PFSK-1 (cell line): Measurements from ENCODE around the gene KNSTRN.

Source experiments
- FOXP2 ChIP-seq: optimal IDR thresholded peaks from 2 replicates; pipeline ENCODE3; 2011; ENCODE audit warnings: borderline replicate concordance, control low read depth, inconsistent platforms; ENCODE audit not compliant: insufficient read depth; ENCODE audit errors: extremely low read length, extremely low read depth
- POLR2AphosphoS5 ChIP-seq: IDR thresholded peaks from 2 replicates; pipeline ENCODE4 v1.6.1; 2012; ENCODE audit warnings: low read depth, mild to moderate bottlenecking, control low read depth, low read length, moderate library complexity
- SIN3A ChIP-seq: IDR thresholded peaks from 2 replicates; pipeline ENCODE4 v1.6.1; 2012; ENCODE audit warnings: mild to moderate bottlenecking, low read length, moderate library complexity, borderline replicate concordance; ENCODE audit not compliant: insufficient read depth
- TAF1 ChIP-seq: IDR thresholded peaks from 2 replicates; pipeline ENCODE4 v1.6.1; 2012; ENCODE audit warnings: low read length, control low read depth, borderline replicate concordance; ENCODE audit not compliant: insufficient read depth
- TF ChIP-seq, protein P1 (sequence below), 2 experiments: IDR thresholded peaks; 2 replicates each; pipeline versions ENCODE4 v1.6.1 to v1.8.0; 2011 to 2012; ENCODE audit warnings: low read depth in 2 of 2, low read length in 2 of 2, control low read depth in 1 of 2, inconsistent platforms in 1 of 2, mild to moderate bottlenecking in 1 of 2, moderate library complexity in 1 of 2; ENCODE audit not compliant: insufficient read depth in 1 of 2

Gene KNSTRN

DNA sequence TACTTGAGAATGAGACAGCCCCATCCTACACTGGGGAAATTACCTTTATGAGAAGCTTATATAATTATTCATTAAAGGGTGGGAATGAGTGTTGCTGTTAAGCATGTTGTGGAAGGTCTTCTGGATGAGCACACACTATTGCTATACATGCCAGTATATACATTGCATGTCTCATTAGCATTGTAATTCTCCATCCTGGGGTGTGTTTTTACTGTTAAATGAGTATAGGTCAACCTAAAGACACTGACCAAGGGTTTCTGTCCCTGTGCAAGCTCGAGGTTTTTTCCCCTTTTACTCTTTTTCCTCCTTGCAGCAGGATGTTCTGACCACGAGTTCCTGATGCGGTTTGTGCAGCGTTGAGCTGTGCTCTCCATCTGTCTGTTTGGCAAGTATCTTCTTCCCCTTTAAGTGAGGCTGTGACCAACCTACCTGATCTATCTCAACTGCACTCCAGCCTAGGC lies 15.9 kb downstream of the KNSTRN start:
- TF ChIP-seq FOXP2: no peak
- TF ChIP-seq, protein P1, sequence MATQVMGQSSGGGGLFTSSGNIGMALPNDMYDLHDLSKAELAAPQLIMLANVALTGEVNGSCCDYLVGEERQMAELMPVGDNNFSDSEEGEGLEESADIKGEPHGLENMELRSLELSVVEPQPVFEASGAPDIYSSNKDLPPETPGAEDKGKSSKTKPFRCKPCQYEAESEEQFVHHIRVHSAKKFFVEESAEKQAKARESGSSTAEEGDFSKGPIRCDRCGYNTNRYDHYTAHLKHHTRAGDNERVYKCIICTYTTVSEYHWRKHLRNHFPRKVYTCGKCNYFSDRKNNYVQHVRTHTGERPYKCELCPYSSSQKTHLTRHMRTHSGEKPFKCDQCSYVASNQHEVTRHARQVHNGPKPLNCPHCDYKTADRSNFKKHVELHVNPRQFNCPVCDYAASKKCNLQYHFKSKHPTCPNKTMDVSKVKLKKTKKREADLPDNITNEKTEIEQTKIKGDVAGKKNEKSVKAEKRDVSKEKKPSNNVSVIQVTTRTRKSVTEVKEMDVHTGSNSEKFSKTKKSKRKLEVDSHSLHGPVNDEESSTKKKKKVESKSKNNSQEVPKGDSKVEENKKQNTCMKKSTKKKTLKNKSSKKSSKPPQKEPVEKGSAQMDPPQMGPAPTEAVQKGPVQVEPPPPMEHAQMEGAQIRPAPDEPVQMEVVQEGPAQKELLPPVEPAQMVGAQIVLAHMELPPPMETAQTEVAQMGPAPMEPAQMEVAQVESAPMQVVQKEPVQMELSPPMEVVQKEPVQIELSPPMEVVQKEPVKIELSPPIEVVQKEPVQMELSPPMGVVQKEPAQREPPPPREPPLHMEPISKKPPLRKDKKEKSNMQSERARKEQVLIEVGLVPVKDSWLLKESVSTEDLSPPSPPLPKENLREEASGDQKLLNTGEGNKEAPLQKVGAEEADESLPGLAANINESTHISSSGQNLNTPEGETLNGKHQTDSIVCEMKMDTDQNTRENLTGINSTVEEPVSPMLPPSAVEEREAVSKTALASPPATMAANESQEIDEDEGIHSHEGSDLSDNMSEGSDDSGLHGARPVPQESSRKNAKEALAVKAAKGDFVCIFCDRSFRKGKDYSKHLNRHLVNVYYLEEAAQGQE (IDR thresholded peaks at IDR 0.05; ENCODE audit: insufficient read depth in 1 of 2, low read depth in 2 of 2, low read length in 2 of 2): no peak
- no peak for TF ChIP-seq TAF1
- no peak for TF ChIP-seq POLR2AphosphoS5
- no peak for TF ChIP-seq SIN3A

DNA sequence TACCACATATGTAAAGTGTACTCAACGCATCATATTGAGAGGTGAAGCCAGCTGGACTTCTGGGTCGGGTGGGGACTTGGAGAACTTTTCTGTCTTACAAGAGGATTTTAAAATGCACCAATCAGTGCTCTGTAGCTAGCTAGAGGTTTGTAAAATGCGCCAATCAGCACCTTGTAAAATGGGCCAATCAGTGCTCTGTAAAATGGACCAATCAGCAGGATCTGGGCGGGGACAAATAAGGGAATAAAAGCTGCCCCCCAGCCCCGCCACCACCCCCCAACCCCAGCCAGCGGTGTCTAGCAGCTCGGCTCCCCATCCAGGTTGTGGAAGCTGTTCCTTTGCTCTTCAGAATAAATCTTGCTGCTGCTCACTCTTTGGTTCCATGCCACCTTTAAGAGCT lies 16.8 kb downstream of the KNSTRN start:
- no peak for TF ChIP-seq SIN3A
- TF ChIP-seq, protein P1 (IDR thresholded peaks at IDR 0.05; ENCODE audit: insufficient read depth in 1 of 2, low read depth in 2 of 2, low read length in 2 of 2): no peak
- TF ChIP-seq FOXP2: no peak
- no peak for TF ChIP-seq TAF1
- no peak for TF ChIP-seq POLR2AphosphoS5

DNA sequence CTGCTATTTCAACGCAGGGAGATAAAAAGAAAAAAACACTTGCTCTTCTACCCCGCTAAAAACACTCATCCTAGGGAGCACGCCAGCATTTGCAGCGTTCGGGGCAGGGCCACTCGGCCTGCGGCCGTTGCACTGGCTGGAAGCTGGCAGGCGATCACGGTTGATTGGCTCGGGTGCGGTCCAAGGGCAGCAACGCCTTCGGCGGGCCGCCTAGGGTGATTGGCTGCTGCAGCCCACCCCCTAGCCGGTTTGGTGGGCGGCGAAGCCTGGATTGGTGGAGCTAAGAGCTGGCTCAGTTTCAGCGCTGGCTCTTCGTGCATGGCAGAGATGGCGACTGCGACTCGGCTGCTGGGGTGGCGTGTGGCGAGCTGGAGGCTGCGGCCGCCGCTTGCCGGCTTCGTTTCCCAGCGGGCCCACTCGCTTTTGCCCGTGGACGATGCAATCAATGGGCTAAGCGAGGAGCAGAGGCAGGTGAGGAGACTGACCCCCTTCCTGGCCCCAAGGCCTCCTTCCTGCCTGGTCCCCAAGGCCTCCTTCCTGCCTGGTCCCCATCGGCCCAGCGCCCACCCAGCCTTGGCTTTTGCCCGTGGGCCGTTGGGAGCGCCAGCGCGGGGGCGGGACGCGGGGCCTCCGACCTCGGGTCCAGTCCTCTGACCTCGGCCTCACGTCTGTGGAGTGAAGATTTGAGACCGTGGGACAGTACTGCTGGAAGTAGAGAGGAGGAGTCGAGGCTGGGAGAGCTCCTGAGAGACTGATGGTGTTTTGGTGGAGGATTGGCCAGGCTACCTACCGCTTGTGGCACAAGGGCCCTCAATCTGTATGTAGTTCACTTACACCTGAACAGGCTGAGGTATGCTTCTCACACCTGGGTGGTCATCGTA lies 23.2 kb downstream of the KNSTRN start, which contains the start of gene IVD:
TSS of gene IVD (plus strand) at position 295 of the 881 bp plus-strand sequence. CDS start at position 328, 33 bp downstream.
- TF ChIP-seq FOXP2 (peak; percentile 72), SIN3A (no peak), TAF1 (peak; percentile 73; the same call in 1 of the 2 replicates), POLR2AphosphoS5 (peak; percentile 91)
- TF ChIP-seq, protein P1 (IDR thresholded peaks at IDR 0.05; ENCODE audit: insufficient read depth in 1 of 2, low read depth in 2 of 2, low read length in 2 of 2): no peak

DNA sequence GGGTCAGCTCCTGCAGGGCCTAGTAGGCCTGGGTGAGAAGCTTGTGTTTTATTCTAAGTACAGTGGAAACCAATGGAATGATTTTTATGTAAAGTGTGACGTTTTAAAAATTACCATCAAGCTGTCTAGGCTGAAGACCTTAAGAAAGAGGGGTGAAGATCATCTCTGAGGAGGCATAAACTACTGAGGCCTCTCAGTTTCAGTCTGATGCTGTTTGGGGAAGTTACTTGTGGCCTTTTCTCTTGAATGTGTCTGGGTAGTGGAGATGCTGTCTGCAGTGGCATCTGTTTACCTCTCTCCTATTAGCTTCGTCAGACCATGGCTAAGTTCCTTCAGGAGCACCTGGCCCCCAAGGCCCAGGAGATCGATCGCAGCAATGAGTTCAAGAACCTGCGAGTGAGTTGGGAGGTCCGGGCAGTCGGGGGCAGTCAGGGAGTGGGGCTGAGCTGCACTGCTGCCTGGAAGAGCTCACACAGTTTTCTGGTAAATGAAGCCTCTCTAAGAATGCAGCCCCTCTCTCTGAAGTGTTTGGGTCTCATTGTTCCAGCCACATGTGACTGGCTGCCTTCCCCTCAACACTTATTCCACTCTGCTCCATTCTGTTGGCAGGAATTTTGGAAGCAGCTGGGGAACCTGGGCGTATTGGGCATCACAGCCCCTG lies 24.9 kb downstream of the KNSTRN start:
- TF ChIP-seq POLR2AphosphoS5 (no peak), TAF1 (no peak), SIN3A (no peak), FOXP2 (no peak)
- TF ChIP-seq, protein P1 (IDR thresholded peaks at IDR 0.05; ENCODE audit: insufficient read depth in 1 of 2, low read depth in 2 of 2, low read length in 2 of 2): no peak
